ENCODE results near the gene STARD6.
"Not testable (repeated sequence)": the region's sequence is repeated elsewhere in the genome, so short reads cannot be mapped to it uniquely, and the experiment has no call there.

Gene STARD6

GRCh38 chr18:54389143-54389505 lies 31.5 kb upstream of the STARD6 start:
- TF ChIP-seq, protein P1, sequence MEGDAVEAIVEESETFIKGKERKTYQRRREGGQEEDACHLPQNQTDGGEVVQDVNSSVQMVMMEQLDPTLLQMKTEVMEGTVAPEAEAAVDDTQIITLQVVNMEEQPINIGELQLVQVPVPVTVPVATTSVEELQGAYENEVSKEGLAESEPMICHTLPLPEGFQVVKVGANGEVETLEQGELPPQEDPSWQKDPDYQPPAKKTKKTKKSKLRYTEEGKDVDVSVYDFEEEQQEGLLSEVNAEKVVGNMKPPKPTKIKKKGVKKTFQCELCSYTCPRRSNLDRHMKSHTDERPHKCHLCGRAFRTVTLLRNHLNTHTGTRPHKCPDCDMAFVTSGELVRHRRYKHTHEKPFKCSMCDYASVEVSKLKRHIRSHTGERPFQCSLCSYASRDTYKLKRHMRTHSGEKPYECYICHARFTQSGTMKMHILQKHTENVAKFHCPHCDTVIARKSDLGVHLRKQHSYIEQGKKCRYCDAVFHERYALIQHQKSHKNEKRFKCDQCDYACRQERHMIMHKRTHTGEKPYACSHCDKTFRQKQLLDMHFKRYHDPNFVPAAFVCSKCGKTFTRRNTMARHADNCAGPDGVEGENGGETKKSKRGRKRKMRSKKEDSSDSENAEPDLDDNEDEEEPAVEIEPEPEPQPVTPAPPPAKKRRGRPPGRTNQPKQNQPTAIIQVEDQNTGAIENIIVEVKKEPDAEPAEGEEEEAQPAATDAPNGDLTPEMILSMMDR (IDR thresholded peaks at IDR 0.05; ENCODE audit: insufficient read depth, low read depth, low read length, missing control alignments): no peak
- no peak overlapping the region for H3K4me3 ChIP-seq (ENCODE audit: low read depth, low read length)
- no peak for DNase-seq (ENCODE audit: low read depth)

DNA sequence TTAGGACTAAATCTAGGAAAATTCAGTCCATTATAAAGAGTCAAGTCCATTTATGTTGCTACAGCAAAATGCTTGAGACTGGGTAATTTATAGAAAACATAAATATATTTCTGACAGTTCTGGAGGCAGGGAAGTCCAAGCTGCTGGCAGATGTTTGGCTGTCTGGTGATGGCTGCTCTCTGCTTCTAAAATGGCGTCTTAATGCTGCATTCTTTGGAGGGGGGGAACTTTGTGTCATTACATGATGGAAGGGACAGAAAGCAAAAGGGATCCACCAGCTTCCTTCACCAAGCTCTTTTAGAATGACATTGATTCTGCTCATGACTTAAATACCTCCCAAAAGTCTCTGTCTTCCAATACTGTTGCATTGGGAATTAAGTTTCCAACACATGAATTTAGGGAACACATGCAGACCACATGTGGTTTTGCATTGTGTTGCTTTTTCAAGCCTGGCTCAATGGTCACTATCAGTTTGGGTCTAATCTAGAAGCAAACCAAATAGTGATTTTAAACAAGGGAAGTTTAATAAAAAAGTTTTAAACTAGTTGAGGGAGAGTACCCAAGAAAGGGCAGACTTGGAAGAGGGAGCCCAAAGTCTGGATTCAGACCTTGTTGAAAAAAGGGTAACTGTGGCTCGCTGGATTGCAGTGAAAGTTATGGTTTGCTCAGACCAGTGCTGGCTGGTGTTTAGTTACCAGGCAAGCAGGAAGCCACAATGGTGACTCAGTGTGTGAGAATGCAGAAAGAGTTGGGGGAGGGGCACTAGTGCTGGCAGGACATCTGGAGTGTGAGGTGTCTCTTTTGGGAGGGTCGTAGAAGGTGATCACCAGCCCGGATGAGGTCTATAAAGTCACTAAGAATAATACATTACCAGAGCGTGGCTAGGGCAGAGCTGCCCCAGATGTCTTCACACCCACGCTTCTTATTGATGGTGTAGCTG lies 30.8 kb upstream of the STARD6 start:
- H3K4me3 ChIP-seq (ENCODE audit: low read depth, low read length): no peak overlapping the region
- DNase-seq (ENCODE audit: low read depth): peak; percentile 77
- TF ChIP-seq, protein P1 (IDR thresholded peaks at IDR 0.05; ENCODE audit: insufficient read depth, low read depth, low read length, missing control alignments): no peak

GRCh38 chr18:54387631-54388030 lies 30.0 kb upstream of the STARD6 start:
- DNase-seq (ENCODE audit: low read depth): no peak
- TF ChIP-seq, protein P1 (IDR thresholded peaks at IDR 0.05; ENCODE audit: insufficient read depth, low read depth, low read length, missing control alignments): no peak
- no peak overlapping the region for H3K4me3 ChIP-seq (ENCODE audit: low read depth, low read length)

DNA sequence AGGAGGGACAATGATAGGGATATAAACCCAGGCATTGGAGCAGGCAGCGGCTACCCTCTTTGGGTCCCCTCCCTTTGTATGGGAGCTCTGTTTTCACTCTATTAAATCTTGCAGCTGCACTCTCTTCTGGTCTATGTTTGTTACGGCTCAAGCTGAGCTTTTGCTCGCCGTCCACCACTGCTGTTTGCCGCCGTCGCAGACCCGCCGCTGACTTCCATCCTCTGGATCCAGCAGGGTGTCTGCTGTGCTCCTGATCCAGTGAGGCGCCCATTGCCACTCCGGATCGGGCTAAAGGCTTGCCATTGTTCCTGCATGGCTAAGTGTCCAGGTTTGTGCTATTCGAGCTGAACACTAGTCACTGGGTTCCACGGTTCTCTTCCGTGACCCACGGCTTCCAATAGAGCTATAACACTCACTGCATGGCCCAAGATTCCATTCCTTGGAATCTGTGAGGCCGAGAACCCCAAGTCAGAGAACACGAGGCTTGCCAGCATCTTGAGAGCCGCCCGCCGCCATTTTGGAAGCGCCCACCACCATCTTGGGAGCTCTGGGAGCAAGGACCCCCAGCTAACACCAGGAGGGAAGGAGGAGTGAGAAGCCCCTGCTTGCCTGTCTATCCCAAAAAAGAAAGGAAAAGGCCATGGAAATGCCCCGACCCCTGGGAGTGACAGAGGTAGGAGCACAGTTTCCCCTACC lies 29.3 kb upstream of the STARD6 start:
- H3K4me3 ChIP-seq (ENCODE audit: low read depth, low read length); DNase-seq (ENCODE audit: low read depth): not testable (repeated sequence)

- TF ChIP-seq, protein P1 (IDR thresholded peaks at IDR 0.05; ENCODE audit: insufficient read depth, low read depth, low read length, missing control alignments): no peak
- no peak overlapping the region for H3K4me3 ChIP-seq (ENCODE audit: low read depth, low read length)
- DNase-seq (ENCODE audit: low read depth): no peak
Measured at GRCh38 chr18:54386043-54386442, 28.4 kb upstream of the STARD6 start.

DNA sequence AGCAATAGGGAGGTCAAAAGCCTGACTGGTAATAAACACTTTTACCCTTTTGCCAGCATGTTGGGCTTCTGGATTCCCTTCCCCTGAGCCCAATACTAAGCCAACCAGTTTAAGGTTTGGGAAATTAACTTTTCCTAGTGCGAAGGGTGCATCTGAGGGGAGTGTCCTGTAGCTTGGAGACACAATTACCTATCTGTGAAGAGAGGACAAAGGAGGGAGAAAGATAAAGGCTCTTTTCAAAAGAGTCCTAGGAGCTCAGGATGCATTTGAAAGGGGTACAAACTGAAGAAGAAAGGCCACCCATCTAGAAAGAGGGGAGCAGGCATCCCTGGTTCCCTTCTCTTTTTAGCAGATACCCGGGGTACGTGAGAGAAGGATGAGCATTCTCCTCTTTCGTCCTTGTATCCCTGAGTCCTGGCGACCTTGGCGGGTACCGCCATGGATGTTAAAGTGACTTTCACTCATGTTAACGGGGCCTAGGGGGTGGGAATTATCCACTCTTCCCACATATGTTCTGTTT lies 25.1 kb upstream of the STARD6 start:
- TF ChIP-seq, protein P1 (IDR thresholded peaks at IDR 0.05; ENCODE audit: insufficient read depth, low read depth, low read length, missing control alignments): no peak
- no peak overlapping the region for H3K4me3 ChIP-seq (ENCODE audit: low read depth, low read length)
- DNase-seq (ENCODE audit: low read depth): no peak

DNA sequence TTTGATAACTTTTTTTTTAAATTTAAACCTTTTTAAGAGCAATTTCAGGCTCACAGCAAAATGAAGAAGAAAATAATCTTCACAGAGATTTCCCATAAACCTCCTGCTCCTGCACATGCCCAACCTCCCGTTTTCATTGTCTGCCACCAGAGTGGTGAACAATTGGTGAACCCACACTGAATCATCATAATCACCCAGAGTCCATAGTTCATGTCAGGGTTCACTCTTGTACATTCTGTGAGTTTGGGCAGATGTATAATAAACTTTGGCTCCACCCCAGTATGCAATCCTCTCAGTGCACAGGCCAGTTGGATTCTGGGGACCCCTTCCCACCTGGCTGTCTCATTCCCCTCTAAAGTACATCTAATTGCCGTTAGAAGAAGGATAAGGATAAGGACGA lies 24.4 kb upstream of the STARD6 start:
- no peak for DNase-seq (ENCODE audit: low read depth)
- H3K4me3 ChIP-seq (ENCODE audit: low read depth, low read length): no peak overlapping the region
- TF ChIP-seq, protein P1 (IDR thresholded peaks at IDR 0.05; ENCODE audit: insufficient read depth, low read depth, low read length, missing control alignments): no peak

Data from GM12865 (cell line).